Cardiac fibroblast (primary cell): ENCODE measurements around the gene LHPP.
A peak's percentile ranks its signal among the peaks of the same experiment; 100 is the strongest.

Experiments used
- DNase-seq, 2 donors: peaks; one replicate each; pipeline versions ENCODE4 v3.0.0 to v3.0.0-alpha.2; 2010; ENCODE audit warnings: low read depth in 2 of 2
- H3K4me3 ChIP-seq, 2 donors: replicated peaks in 1 of 2; 1 replicate in 1 of 2; 2 replicates in 1 of 2; pipeline ENCODE4 v1.5.1; 2011; ENCODE audit warnings: low read depth in 2 of 2, low read length in 2 of 2, mild to moderate bottlenecking in 2 of 2, moderate library complexity in 1 of 2
- CTCF ChIP-seq: IDR thresholded peaks from one replicate; pipeline ENCODE4 v1.5.1; 2011; ENCODE audit warnings: low read depth, mild to moderate bottlenecking, low read length, inconsistent platforms

Gene LHPP

GRCh38 chr10:124646483-124647352, 185.1 kb downstream of the LHPP start:
- peak; percentile 74 to 92 for DNase-seq
- TF ChIP-seq CTCF = no peak
- H3K4me3 ChIP-seq = no peak overlapping the region

DNA sequence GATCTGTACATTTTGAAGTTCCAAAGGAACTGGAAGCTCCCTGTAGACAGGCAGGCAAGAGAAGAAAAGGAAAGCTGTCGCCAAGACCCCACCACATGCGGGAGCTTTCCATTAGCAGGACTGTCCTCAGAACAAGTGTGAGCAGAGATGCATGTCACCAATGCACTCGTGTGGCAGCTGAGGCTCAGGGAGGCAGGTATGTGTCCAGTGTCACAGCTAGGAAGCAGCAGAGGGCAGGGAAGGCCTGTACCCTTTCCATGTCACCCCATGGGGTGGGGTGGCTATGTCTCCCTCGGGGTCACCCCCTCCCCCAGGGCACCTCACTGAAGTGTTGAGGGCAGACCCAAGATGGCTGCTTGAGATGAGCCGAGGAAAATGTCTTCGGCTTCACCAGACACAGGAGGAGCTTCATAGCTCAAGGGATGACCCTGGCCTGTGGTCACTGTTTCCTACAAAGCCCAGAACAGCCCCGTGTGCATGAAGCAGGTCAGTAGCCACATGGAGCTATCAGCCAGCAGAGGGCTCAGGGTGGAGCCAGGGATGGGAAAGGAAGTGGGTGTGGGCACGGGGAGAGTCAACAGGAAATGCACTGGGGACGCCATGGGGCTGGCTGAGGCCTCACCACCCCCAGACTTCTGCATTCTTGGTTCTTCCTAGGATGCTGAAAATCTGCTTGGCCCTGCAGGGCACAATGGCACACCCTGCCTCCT, 186.0 kb downstream of the LHPP start:
- TF ChIP-seq CTCF = peak; percentile 34
- no peak overlapping the region for H3K4me3 ChIP-seq

DNA sequence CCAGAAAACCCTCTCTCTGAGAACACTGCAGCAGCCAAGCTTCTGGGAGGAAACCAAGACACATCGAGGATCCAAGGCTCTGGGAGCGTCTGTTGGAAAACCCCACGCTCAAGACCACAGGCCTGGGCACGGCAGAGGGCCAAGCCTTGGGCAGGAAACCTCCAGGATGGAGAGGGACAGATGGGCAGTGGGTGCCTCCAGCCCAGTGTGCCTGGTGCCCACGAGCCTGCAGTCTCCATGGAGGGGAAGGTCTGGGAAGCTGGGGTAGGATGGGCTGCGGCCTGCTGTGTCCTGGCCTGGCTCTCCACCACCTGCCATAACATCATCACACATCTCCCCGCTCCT, 186.5 kb downstream of the LHPP start:
- no peak for TF ChIP-seq CTCF
- H3K4me3 ChIP-seq = no peak overlapping the region
- DNase-seq = no peak

More for the DNA sequence above, 186.0 kb downstream of the LHPP start:
- peak; percentile 50 to 57 for DNase-seq

- peak; percentile 82 to 89 for DNase-seq
- no peak for TF ChIP-seq CTCF
- no peak overlapping the region for H3K4me3 ChIP-seq
Measured at GRCh38 chr10:124648738-124649137, 187.1 kb downstream of the LHPP start.

DNA sequence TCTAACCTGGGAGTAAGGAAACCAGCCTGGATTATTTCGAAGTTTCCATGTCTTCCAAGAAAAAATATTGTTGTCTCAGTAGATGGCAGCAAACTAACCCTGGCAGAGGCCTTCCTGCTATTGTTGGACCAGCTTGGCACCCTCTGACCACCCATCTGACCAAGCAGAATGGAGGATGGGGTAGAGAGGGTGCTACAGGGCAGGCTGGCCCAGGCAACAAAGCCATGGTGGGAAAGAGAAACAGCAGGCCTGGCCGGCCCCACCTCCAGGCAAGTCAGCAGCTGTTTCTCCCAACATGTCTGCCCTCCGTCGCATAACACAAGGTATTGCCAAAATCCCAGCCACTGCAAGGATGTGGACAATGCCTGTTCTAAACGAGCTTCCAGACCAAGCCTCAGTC, 187.6 kb downstream of the LHPP start:
- H3K4me3 ChIP-seq = no peak overlapping the region
- TF ChIP-seq CTCF = no peak

DNA sequence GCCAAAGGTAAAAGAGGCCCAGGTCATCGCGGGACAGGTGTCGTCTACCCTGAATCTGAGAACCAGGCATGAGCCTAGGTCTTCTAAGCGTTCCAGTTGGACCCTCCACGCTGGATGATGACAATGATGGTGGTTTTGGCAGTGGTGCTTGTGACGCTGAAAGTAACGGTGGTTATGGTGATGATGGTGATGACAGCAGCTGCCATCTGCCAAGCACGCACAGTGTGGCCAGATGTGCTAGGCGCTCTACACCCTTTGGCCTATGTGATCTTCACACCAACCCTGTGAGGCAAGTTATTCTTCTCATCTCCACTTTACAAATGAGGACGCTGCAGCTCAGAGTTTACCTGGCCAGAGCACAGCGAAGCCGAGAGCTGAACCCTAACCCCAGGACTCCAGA, 188.6 kb downstream of the LHPP start:
- no peak overlapping the region for H3K4me3 ChIP-seq
- DNase-seq = no peak
- no peak for TF ChIP-seq CTCF

More for the DNA sequence above, 187.6 kb downstream of the LHPP start:
- peak; percentile 56 to 61 for DNase-seq
